Stimulated activated CD8-positive, alpha-beta memory T cell treated with anti-CD3 and anti-CD28 coated beads, Interleukin-15, amount 100 ng/mL, for 1 hour (primary cell): Measurements from ENCODE around the gene NUP214.
"Not testable (repeated sequence)": the region's sequence is repeated elsewhere in the genome, so short reads cannot be mapped to it uniquely, and the experiment has no call there.

Experiments
- DNase-seq: peaks from one replicate; pipeline ENCODE4 v3.0.0-alpha.2; 2020; ENCODE audit warnings: low read depth

Gene NUP214

GRCh38 chr9:131197160-131197911, 72.0 kb downstream of the NUP214 start:
- DNase-seq, result no peak

- no peak for DNase-seq
Observed at GRCh38 chr9:131198041-131198715, 72.8 kb downstream of the NUP214 start.

- DNase-seq, result no peak
Observed at GRCh38 chr9:131201856-131202255, 76.5 kb downstream of the NUP214 start.

GRCh38 chr9:131203431-131204218, 78.2 kb downstream of the NUP214 start:
- no peak for DNase-seq

DNA sequence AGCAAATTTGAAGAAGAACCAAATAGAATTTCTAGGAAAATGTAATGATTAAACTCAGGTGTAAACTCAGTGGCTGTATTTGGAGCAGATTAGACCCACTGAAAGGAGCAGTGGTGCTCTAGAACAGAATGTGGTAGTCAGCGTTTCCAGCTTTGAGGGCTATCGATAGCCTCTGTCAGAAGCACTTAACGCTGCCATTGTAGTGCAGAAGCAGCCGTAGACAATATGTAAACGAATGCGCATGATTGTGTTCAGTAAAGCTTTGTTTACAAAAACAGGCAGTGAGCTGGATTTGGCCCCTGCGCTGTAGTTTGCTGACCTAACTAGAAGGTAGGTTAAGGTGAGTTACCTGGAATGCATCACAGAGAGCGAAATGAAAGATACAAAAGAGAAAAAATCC, 78.9 kb downstream of the NUP214 start:
- no peak for DNase-seq

- DNase-seq, result no peak
Observed at GRCh38 chr9:131206495-131206894, 81.1 kb downstream of the NUP214 start.

GRCh38 chr9:131211920-131212319, 86.5 kb downstream of the NUP214 start:
- not testable (repeated sequence) for DNase-seq

DNA sequence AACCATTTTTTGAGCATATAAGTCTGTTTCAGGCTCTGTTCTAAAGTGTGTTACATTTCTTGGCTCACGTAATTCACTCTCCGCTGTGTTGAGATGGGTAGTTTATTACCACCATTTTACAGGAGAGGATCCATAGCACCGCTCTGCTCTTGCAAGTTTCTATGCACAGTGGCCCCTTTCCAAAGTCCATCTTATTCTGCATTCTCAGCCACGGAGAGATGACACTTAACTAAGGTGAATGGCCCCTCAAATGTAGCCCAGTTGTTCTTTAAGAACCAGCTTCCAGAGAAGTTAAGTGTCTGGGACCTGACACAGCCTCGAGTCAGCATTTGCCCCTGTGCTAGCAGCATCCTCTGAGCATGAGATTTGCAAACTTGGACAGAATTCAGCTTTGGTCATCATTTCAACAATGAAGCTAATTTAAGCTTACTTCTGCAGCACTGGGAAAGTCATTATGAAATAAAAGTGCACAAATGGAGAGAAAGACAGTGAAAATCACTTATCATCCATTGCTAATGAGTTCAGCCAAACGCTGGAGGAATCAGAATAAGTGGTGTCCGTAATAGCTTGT, 89.0 kb downstream of the NUP214 start:
- DNase-seq, result no peak

DNA sequence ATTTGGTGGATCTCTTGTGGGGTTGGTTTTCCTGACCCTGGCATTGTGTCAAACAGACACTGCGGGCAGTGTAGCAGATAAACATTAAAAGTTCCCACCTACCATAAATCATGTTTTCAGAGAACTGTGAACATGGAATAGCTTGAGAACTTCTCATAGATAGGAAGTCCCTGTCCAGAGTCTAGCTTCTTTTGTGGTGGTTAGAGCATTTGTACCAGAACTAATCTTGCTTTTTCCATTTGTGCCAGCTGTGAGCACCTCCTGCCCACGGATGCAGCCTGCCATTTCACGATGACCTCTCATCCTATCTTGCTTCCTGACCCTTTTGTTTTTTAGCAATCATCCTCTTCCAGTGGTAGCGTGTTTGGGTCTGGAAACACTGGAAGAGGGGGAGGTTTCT, 89.5 kb downstream of the NUP214 start:
- DNase-seq, result no peak

DNA sequence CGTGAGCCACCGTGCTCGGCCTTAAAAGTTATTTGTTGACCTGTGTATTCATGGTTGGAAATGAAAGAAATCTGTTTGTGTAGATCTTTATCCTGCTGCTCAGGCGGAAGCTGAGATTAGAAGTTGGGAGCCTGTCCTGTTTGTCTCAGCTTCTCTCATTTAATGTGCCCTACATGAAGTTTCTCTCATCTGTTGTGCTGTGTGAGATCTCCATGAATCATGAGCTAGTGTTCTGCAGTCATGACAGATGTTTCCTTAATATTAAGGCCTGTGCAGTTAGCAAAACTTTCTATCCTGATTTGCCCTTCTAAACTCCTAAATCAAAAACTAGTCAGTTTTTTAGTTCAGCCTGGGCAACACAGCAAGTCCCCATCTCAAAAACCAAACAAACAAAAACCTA, 91.4 kb downstream of the NUP214 start:
- no peak for DNase-seq

DNA sequence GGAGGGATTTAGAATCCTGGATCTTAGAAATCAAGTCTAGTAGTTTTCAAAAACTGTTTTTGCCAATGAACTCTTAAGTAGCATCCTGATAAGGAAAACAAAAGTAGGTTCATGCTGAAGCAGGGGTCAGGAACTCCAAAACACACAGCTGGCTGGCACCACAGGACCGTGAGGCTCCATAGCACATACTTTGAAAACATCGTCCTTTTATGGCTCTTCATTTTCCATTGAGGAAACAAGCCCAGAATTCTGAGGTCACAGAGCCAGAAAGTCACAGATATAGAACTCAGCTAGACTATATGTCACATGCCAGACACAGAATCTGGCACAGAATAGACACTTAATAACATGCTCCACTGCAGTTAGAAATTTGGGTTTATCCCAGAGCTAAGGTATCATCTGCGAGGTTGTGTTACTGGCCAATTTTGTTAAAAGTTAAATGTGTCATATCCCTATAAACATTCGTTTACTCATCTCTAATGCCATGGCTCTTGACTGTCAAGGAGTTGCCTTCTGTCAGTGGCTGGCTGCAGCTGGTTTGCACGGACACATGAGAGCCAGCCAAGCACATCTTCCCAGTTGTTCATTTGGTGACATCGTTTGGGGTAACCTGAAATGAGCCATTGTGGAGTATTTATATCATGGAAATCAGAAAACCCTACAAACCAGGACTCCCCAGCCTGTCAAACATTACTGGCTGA, 92.1 kb downstream of the NUP214 start:
- no peak for DNase-seq

DNA sequence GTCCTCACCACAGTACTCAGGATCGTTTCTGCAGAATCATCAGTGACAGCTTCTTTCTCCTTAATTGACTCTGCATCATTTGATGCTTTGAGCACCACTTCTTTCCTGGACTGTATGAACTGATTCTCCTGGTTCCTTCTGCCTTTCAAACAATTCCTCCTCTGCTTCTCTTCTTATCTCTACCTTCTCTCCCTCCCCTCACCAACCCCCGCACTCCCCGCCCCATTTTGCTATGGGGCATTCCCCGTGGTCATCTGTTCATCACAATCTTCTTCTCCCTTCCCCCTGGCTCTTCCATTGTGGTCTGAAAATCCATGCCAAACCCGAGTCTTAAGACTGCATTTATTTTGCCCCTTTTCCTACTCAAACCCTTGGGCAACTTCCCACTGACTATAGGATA, 93.0 kb downstream of the NUP214 start:
- DNase-seq, result no peak

- no peak for DNase-seq
Observed at GRCh38 chr9:131220485-131220884, 95.1 kb downstream of the NUP214 start.

GRCh38 chr9:131222460-131222859, 97.1 kb downstream of the NUP214 start:
- DNase-seq, result no peak

DNA sequence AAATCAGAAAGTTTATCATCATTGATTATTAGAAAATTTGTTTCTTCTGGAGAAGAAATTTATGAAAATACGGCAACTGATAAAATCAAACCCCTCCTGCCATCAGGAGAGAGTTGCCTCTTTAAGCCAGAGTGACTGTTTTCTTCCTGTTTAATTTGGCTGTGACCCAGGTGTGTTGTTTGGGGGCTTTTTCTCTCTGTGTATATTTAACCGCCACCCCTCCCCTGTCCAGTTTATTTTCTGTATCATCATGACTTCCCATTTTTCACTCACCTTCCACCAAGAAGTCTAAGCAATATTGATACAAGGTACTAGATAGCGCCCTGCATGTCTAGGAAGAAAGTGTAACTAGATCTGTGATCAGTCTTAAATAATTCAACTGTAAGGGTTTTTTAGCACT, 100.8 kb downstream of the NUP214 start:
- no peak for DNase-seq

DNA sequence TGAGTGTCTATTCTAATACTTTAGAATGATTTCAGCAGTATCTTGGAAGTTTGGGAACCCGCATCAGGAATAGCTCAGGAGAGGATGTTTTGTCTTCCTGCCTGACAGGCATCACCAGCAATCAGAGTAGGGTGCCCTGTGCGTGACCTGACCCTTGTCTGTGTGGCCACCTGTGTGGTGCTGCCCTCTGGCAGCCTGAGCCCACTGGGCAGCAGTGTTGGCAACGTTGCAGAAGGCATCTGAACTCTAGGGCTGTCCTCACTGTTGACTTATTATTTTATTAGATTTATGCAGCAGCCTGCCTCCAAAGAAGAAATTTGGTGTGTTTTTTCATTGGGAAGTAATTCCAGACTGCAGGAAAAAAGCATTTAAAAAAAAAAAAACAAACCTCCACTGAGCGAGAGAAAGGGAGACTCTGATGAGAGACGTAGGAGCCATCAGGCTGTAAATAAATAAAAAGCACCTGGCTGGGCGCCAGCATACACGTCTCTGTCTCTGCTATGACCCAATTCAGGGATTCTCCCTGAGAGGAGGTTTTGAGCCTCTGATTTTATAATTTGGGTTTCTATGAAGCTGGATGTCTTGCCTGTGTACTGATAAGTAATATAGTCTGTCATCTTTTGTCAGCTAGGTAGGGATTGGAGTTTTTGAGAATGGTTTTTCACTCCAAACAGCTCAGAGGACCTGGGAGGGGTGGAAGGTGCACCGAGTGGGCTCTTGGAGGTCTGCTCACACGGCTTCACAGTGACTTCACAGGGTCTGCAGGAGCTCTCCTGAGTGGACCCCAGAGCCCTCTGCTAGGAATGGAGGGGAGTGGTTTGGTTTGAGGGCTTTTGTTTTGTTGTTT, 101.9 kb downstream of the NUP214 start:
- DNase-seq, result no peak

GRCh38 chr9:131227959-131228460, 102.6 kb downstream of the NUP214 start:
- no peak for DNase-seq

GRCh38 chr9:131228988-131229387, 103.6 kb downstream of the NUP214 start:
- DNase-seq, result no peak

GRCh38 chr9:131233556-131233955, 108.2 kb downstream of the NUP214 start:
- DNase-seq, result no peak

- no peak for DNase-seq
Observed at GRCh38 chr9:131233995-131234394, 108.6 kb downstream of the NUP214 start.
